ENCODE data around the gene SLC35C1.

DNA sequence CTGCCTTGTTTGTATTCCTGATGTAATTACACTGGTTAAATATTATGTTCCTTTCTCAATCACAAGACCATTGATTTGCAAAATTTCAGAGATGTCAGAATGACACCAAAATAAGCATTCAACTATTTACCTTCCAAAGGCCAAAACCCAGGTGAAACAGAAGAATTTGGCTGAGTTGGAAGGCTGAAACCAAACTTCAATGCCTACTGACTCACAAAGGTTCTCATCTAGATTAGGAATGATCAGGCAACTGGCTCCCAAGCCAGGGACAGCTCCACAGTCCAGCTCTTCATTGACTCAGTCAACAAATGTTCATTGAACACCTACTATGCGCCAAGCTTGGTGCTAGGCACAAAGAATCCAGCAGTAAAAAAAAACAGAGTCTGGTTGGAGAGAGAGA, 13.4 kb upstream of the SLC35C1 start:
- TF ChIP-seq, protein P1, sequence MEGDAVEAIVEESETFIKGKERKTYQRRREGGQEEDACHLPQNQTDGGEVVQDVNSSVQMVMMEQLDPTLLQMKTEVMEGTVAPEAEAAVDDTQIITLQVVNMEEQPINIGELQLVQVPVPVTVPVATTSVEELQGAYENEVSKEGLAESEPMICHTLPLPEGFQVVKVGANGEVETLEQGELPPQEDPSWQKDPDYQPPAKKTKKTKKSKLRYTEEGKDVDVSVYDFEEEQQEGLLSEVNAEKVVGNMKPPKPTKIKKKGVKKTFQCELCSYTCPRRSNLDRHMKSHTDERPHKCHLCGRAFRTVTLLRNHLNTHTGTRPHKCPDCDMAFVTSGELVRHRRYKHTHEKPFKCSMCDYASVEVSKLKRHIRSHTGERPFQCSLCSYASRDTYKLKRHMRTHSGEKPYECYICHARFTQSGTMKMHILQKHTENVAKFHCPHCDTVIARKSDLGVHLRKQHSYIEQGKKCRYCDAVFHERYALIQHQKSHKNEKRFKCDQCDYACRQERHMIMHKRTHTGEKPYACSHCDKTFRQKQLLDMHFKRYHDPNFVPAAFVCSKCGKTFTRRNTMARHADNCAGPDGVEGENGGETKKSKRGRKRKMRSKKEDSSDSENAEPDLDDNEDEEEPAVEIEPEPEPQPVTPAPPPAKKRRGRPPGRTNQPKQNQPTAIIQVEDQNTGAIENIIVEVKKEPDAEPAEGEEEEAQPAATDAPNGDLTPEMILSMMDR (IDR thresholded peaks at IDR 0.05) = no peak
- TF ChIP-seq POLR2A (IDR thresholded peaks at IDR 0.05) = no peak

Measured in lower leg skin (tissue), 3 donors.